Kidney glomerular epithelial cell (primary cell): ENCODE data around the gene TANGO2.

Experiments used
- DNase-seq: peaks from one replicate; lab custom pipeline; 2025; lab: John Stamatoyannopoulos, UW

TANGO2 gene

GRCh38 chr22:19996694-19997384, 24.1 kb upstream of the TANGO2 start:
- DNase-seq, result no peak

GRCh38 chr22:19997561-19998231, 23.2 kb upstream of the TANGO2 start:
- DNase-seq, result no peak

- no peak for DNase-seq
Measured at GRCh38 chr22:19998232-19998951, 22.5 kb upstream of the TANGO2 start.

- DNase-seq, result no peak
Measured at GRCh38 chr22:19998991-19999820, 21.7 kb upstream of the TANGO2 start.

GRCh38 chr22:20000246-20001081, 20.4 kb upstream of the TANGO2 start:
- DNase-seq, result no peak

GRCh38 chr22:20001082-20001638, 19.8 kb upstream of the TANGO2 start:
- no peak for DNase-seq

GRCh38 chr22:20002128-20002527, 18.8 kb upstream of the TANGO2 start:
- DNase-seq, result no peak

GRCh38 chr22:20002636-20003035, 18.3 kb upstream of the TANGO2 start:
- no peak for DNase-seq

GRCh38 chr22:20003304-20003703, 17.6 kb upstream of the TANGO2 start:
- DNase-seq, result no peak

GRCh38 chr22:20004464-20004863, 16.4 kb upstream of the TANGO2 start:
- DNase-seq, result no peak

GRCh38 chr22:20008221-20008995, 12.5 kb upstream of the TANGO2 start:
- DNase-seq, result no peak

- DNase-seq, result no peak
Measured at GRCh38 chr22:20009018-20009491, 11.9 kb upstream of the TANGO2 start.

- DNase-seq, result no peak
Measured at GRCh38 chr22:20009582-20010306, 11.2 kb upstream of the TANGO2 start.

- no peak for DNase-seq
Measured at GRCh38 chr22:20010307-20011122, 10.4 kb upstream of the TANGO2 start.

- DNase-seq, result no peak
Measured at GRCh38 chr22:20011123-20011992, 9.6 kb upstream of the TANGO2 start.

GRCh38 chr22:20011993-20012740, 8.7 kb upstream of the TANGO2 start:
- no peak for DNase-seq
